Measurements from ENCODE around the gene BBLN.

DNA sequence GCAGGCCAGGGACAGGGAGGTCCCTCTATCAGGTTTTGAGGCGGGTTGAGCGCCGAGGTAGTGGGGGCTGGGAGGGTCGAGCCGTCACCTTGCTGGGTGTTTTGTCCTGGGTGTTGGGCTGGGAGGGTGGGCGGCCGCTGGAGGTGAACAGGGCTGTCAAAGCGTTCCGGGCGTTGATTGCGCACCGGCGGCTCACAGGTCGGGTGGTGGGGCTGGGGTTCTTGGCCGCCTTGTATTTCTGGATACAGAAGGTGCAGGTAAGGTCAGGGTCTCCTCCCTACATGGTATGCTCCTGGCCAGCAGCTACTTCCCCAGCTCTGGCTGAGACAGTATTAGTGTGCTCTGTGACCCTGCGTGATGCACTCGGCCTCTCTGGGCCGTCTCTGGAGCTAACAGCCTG is 6.1 kb downstream of the BBLN start:
- TF ChIP-seq, protein P1, sequence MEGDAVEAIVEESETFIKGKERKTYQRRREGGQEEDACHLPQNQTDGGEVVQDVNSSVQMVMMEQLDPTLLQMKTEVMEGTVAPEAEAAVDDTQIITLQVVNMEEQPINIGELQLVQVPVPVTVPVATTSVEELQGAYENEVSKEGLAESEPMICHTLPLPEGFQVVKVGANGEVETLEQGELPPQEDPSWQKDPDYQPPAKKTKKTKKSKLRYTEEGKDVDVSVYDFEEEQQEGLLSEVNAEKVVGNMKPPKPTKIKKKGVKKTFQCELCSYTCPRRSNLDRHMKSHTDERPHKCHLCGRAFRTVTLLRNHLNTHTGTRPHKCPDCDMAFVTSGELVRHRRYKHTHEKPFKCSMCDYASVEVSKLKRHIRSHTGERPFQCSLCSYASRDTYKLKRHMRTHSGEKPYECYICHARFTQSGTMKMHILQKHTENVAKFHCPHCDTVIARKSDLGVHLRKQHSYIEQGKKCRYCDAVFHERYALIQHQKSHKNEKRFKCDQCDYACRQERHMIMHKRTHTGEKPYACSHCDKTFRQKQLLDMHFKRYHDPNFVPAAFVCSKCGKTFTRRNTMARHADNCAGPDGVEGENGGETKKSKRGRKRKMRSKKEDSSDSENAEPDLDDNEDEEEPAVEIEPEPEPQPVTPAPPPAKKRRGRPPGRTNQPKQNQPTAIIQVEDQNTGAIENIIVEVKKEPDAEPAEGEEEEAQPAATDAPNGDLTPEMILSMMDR (IDR thresholded peaks at IDR 0.05 in 4 of 5, conservative IDR thresholded peaks at IDR 0.05 in 1 of 5) = no peak
- TF ChIP-seq POLR2A (IDR thresholded peaks at IDR 0.05) = no peak
